PFSK-1 (cell line): ENCODE results near the gene FBN2.

Source experiments
- FOXP2 ChIP-seq: optimal IDR thresholded peaks from 2 replicates; pipeline ENCODE3; 2011; ENCODE audit warnings: borderline replicate concordance, control low read depth, inconsistent platforms; ENCODE audit not compliant: insufficient read depth; ENCODE audit errors: extremely low read length, extremely low read depth
- POLR2AphosphoS5 ChIP-seq: IDR thresholded peaks from 2 replicates; pipeline ENCODE4 v1.6.1; 2012; ENCODE audit warnings: low read depth, mild to moderate bottlenecking, control low read depth, low read length, moderate library complexity
- SIN3A ChIP-seq: IDR thresholded peaks from 2 replicates; pipeline ENCODE4 v1.6.1; 2012; ENCODE audit warnings: mild to moderate bottlenecking, low read length, moderate library complexity, borderline replicate concordance; ENCODE audit not compliant: insufficient read depth
- TAF1 ChIP-seq: IDR thresholded peaks from 2 replicates; pipeline ENCODE4 v1.6.1; 2012; ENCODE audit warnings: low read length, control low read depth, borderline replicate concordance; ENCODE audit not compliant: insufficient read depth
- TF ChIP-seq, protein P1 (sequence below), 2 experiments: IDR thresholded peaks; 2 replicates each; pipeline versions ENCODE4 v1.6.1 to v1.8.0; 2011 to 2012; ENCODE audit warnings: low read depth in 2 of 2, low read length in 2 of 2, control low read depth in 1 of 2, inconsistent platforms in 1 of 2, mild to moderate bottlenecking in 1 of 2, moderate library complexity in 1 of 2; ENCODE audit not compliant: insufficient read depth in 1 of 2

The FBN2 gene

DNA sequence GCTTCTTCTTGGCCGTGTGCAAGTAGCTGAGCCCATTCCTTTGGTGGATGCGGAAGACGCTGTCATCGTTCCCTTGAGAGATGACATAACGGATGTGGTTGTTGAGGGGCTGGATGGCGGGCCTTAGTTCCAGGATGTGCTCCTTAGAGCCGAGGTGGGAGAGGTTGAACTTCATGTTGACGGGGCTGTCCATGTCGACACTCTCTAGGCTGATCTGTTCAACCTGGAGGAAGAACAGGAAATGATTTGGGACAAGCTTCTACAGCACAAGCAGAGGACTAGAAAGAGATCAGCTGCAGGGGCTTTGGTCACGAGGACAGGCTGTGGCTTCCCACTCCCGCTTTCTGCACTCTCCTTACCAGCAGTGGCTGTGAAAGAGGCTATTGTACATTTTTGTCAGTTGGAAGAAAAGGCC, 278.4 kb downstream of the FBN2 start:
- TF ChIP-seq FOXP2 (peak; percentile 52), TAF1 (peak; percentile 14; the same call in 1 of the 2 replicates), POLR2AphosphoS5 (no peak)

DNA sequence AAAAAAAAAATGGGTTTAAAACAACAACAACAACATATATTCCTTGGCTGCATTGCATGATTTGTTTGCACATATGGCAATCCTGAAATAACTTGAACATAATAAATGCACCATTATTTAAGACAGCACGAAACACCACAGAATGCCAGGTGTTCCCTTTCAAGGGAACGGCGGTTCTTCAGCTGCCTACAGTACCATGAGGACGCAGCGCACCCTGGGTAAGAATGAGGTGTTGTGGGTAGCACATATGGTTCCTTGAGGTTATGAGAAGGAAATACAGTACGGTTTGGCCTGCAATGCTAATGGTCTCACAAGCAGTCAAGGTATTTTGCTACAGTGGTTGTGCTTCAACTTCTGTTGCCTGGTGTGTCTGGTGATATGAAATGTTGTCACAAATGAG, 279.7 kb downstream of the FBN2 start:
- no peak for TF ChIP-seq FOXP2
- no peak for TF ChIP-seq TAF1
- TF ChIP-seq, protein P1, sequence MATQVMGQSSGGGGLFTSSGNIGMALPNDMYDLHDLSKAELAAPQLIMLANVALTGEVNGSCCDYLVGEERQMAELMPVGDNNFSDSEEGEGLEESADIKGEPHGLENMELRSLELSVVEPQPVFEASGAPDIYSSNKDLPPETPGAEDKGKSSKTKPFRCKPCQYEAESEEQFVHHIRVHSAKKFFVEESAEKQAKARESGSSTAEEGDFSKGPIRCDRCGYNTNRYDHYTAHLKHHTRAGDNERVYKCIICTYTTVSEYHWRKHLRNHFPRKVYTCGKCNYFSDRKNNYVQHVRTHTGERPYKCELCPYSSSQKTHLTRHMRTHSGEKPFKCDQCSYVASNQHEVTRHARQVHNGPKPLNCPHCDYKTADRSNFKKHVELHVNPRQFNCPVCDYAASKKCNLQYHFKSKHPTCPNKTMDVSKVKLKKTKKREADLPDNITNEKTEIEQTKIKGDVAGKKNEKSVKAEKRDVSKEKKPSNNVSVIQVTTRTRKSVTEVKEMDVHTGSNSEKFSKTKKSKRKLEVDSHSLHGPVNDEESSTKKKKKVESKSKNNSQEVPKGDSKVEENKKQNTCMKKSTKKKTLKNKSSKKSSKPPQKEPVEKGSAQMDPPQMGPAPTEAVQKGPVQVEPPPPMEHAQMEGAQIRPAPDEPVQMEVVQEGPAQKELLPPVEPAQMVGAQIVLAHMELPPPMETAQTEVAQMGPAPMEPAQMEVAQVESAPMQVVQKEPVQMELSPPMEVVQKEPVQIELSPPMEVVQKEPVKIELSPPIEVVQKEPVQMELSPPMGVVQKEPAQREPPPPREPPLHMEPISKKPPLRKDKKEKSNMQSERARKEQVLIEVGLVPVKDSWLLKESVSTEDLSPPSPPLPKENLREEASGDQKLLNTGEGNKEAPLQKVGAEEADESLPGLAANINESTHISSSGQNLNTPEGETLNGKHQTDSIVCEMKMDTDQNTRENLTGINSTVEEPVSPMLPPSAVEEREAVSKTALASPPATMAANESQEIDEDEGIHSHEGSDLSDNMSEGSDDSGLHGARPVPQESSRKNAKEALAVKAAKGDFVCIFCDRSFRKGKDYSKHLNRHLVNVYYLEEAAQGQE (IDR thresholded peaks at IDR 0.05; ENCODE audit: insufficient read depth in 1 of 2, low read depth in 2 of 2, low read length in 2 of 2), result no peak
- TF ChIP-seq SIN3A, result no peak
- TF ChIP-seq POLR2AphosphoS5, result no peak

DNA sequence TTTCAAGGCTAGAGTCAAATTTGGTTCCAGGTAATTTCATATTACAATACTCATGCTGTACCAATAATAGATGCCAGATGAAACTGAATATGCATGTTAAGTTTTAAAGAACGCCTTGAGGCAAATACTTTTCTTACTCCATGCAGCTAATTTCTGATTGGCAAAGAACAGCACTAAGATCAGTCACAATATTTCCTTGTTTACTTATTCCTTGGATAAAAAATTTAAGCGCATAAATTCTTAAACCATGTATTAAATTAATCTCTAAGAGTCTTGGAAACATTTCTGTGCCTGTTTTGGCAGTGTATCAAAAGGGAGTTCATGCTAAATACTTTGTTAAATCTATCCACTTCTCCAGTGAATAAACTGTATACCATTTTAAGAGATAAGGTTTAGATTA, 281.0 kb downstream of the FBN2 start:
- TF ChIP-seq POLR2AphosphoS5 (no peak), SIN3A (no peak), FOXP2 (no peak), TAF1 (no peak)
- TF ChIP-seq, protein P1 (IDR thresholded peaks at IDR 0.05; ENCODE audit: insufficient read depth in 1 of 2, low read depth in 2 of 2, low read length in 2 of 2), result no peak

DNA sequence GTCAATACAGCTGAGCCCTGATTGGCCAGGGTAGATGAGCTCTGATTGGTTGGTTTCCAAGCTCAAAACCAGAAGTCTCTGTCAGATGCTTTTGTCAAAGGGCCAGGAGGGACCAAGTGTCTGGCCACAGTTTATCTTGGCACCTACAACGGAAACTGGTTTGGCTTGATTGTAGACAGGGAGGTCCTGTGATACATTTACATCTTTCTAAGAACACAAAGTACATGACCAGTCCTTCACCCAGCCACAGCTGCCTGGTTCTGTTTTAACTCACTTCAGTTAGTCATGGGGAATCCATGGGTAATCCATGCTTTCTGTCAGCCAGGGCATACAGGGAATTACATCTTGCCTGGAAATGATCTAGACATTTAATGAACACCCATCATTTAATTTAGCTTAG, 283.3 kb downstream of the FBN2 start:
- TF ChIP-seq SIN3A, result no peak
- TF ChIP-seq TAF1, result no peak
- TF ChIP-seq POLR2AphosphoS5, result no peak
- no peak for TF ChIP-seq FOXP2
- TF ChIP-seq, protein P1 (IDR thresholded peaks at IDR 0.05; ENCODE audit: insufficient read depth in 1 of 2, low read depth in 2 of 2, low read length in 2 of 2), result no peak

DNA sequence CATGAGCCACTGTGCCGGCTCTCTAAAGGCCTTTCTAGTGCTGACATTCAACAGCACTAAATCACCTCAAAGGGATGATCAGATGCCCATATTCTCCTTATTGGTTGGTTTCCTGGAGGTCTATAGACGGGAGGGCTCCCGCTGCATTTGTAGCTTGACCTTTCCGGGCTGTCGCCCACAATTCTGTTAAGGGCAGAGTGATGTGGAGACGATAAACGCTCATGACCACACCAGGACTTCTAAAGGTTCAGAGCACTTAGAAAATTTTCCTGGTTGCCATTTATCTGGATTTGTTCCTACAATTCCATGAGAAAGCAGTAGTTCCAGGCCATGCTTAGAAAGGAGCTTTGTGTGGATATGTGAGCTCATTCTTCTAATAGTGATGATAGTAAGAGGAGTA, 284.2 kb downstream of the FBN2 start:
- TF ChIP-seq FOXP2 (no peak), POLR2AphosphoS5 (no peak)

DNA sequence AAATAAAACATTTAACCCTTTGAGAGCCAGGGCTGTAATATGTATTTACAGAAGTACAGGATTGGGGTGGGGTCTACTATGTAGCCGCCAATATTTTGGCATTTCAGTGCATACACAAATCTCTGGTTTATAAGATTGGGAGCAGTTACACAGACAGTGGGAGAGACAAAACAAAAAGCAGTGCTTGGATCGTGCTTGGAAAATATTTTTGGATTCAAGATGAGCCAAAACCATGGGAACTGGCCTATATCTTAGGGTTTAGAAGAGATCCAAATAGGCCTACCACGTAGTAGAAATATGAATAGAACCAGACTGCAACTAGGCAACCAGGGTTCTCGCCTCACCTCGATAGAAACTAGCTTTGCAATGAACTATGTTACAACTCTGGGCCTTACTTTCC, 284.9 kb downstream of the FBN2 start:
- TF ChIP-seq, protein P1 (IDR thresholded peaks at IDR 0.05; ENCODE audit: insufficient read depth in 1 of 2, low read depth in 2 of 2, low read length in 2 of 2), result no peak
- TF ChIP-seq TAF1 (no peak), POLR2AphosphoS5 (no peak), FOXP2 (no peak), SIN3A (no peak)
